ENCODE results near the gene PLEKHO2. TPM values are rescaled to one million over a fixed set of nuclear protein-coding genes. Genes with fewer than 3 reads are reported as not detected.

The PLEKHO2 gene
- total and polyA plus RNA-seq, 2 experiments from 2014 or later: 9.0 to 29.4 TPM

DNA sequence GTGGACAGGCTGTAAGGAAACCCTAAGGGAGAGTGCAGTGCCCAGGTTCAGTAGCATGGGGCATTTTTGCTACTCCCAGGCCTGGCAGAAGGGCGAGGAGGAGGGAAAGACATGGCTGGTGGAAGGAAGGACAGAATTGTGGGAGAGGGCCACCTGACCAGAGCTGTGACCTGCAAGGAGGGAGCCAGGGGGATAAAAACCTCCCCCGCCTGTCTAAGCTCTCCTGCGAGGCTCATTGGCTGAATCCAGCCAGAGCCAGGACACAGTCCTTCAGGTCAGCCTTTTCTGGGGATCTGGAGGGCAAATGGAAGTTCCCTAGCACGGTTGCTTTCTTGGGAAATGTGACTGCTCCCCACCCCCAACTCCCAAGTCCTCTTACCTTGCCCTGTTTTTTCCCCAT lies 56.7 kb downstream of the PLEKHO2 start (continued):
- TF ChIP-seq, protein P1, sequence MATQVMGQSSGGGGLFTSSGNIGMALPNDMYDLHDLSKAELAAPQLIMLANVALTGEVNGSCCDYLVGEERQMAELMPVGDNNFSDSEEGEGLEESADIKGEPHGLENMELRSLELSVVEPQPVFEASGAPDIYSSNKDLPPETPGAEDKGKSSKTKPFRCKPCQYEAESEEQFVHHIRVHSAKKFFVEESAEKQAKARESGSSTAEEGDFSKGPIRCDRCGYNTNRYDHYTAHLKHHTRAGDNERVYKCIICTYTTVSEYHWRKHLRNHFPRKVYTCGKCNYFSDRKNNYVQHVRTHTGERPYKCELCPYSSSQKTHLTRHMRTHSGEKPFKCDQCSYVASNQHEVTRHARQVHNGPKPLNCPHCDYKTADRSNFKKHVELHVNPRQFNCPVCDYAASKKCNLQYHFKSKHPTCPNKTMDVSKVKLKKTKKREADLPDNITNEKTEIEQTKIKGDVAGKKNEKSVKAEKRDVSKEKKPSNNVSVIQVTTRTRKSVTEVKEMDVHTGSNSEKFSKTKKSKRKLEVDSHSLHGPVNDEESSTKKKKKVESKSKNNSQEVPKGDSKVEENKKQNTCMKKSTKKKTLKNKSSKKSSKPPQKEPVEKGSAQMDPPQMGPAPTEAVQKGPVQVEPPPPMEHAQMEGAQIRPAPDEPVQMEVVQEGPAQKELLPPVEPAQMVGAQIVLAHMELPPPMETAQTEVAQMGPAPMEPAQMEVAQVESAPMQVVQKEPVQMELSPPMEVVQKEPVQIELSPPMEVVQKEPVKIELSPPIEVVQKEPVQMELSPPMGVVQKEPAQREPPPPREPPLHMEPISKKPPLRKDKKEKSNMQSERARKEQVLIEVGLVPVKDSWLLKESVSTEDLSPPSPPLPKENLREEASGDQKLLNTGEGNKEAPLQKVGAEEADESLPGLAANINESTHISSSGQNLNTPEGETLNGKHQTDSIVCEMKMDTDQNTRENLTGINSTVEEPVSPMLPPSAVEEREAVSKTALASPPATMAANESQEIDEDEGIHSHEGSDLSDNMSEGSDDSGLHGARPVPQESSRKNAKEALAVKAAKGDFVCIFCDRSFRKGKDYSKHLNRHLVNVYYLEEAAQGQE (IDR thresholded peaks at IDR 0.05; ENCODE audit: unreplicated experiment): no peak
- TF ChIP-seq EZH2phosphoT487 (IDR thresholded peaks at IDR 0.05; ENCODE audit: unreplicated experiment): no peak
- TF ChIP-seq, protein P2, sequence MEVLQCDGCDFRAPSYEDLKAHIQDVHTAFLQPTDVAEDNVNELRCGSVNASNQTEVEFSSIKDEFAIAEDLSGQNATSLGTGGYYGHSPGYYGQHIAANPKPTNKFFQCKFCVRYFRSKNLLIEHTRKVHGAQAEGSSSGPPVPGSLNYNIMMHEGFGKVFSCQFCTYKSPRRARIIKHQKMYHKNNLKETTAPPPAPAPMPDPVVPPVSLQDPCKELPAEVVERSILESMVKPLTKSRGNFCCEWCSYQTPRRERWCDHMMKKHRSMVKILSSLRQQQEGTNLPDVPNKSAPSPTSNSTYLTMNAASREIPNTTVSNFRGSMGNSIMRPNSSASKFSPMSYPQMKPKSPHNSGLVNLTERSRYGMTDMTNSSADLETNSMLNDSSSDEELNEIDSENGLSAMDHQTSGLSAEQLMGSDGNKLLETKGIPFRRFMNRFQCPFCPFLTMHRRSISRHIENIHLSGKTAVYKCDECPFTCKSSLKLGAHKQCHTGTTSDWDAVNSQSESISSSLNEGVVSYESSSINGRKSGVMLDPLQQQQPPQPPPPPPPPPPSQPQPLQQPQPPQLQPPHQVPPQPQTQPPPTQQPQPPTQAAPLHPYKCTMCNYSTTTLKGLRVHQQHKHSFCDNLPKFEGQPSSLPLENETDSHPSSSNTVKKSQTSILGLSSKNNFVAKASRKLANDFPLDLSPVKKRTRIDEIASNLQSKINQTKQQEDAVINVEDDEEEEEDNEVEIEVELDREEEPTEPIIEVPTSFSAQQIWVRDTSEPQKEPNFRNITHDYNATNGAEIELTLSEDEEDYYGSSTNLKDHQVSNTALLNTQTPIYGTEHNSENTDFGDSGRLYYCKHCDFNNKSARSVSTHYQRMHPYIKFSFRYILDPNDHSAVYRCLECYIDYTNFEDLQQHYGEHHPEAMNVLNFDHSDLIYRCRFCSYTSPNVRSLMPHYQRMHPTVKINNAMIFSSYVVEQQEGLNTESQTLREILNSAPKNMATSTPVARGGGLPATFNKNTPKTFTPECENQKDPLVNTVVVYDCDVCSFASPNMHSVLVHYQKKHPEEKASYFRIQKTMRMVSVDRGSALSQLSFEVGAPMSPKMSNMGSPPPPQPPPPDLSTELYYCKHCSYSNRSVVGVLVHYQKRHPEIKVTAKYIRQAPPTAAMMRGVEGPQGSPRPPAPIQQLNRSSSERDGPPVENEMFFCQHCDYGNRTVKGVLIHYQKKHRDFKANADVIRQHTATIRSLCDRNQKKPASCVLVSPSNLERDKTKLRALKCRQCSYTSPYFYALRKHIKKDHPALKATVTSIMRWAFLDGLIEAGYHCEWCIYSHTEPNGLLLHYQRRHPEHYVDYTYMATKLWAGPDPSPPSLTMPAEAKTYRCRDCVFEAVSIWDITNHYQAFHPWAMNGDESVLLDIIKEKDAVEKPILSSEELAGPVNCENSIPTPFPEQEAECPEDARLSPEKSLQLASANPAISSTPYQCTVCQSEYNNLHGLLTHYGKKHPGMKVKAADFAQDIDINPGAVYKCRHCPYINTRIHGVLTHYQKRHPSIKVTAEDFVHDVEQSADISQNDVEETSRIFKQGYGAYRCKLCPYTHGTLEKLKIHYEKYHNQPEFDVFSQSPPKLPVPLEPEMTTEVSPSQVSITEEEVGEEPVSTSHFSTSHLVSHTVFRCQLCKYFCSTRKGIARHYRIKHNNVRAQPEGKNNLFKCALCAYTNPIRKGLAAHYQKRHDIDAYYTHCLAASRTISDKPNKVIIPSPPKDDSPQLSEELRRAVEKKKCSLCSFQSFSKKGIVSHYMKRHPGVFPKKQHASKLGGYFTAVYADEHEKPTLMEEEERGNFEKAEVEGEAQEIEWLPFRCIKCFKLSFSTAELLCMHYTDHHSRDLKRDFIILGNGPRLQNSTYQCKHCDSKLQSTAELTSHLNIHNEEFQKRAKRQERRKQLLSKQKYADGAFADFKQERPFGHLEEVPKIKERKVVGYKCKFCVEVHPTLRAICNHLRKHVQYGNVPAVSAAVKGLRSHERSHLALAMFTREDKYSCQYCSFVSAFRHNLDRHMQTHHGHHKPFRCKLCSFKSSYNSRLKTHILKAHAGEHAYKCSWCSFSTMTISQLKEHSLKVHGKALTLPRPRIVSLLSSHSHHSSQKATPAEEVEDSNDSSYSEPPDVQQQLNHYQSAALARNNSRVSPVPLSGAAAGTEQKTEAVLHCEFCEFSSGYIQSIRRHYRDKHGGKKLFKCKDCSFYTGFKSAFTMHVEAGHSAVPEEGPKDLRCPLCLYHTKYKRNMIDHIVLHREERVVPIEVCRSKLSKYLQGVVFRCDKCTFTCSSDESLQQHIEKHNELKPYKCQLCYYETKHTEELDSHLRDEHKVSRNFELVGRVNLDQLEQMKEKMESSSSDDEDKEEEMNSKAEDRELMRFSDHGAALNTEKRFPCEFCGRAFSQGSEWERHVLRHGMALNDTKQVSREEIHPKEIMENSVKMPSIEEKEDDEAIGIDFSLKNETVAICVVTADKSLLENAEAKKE (CRISPR knock-in tag; IDR thresholded peaks at IDR 0.05): no peak
- TF ChIP-seq STAT1 (IDR thresholded peaks at IDR 0.05; ENCODE audit: unreplicated experiment): no peak

DNA sequence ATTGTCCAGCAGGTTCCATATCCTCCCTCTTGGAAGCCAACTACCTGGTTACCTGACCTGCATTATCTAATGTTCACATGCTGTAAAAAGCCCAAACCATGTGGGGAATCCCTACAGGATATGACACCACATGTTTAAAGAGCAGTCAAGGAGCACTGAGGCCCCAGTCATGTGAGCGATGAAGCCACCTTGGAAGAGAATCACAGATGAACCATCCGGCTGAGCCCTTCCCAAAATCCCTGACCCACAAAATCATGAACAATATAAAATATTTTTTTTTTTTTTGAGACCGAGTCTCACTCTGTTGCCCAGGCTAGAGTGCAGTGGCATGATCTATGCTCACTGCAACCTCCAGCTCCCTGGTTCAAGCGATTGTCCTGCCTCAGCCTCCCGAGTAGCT lies 59.4 kb downstream of the PLEKHO2 start:
- peaks cover 4% of the 10 kb centered on the region for H3F3A ChIP-seq (replicated peaks; ENCODE audit: low read depth)
- no peak overlapping the region for H2AFZ ChIP-seq
- ATAC-seq (no peak), DNase-seq (ENCODE audit: low spot score) (no peak)
- Mint-ChIP-seq H3K4me3 (no peak overlapping the region), H3K27me3 (ENCODE audit: insufficient read depth, low read depth, poor library complexity) (peaks cover 18% of the 10 kb centered on the region), H3K27ac (no peak overlapping the region), H3K9me3 (peaks cover 26% of the 10 kb centered on the region), H3K4me1 (peaks cover 28% of the 10 kb centered on the region), H3K36me3 (ENCODE audit: low read depth) (peaks cover 21% of the 10 kb centered on the region)
- no peak overlapping the region for H3K4me2 ChIP-seq
- H3K79me2 ChIP-seq (replicated peaks; ENCODE audit: insufficient read depth): no peaks in the 10 kb centered on the region
- no peaks in the 10 kb centered on the region for H3K27me3 ChIP-seq (ENCODE audit: insufficient read depth)
- H3K4me3 ChIP-seq: no peak overlapping the region
- H3K36me3 ChIP-seq (ENCODE audit: insufficient read depth): peaks cover 1% of the 10 kb centered on the region; the same call in 1 of the 2 replicates
- no peaks in the 10 kb centered on the region for H4K20me1 ChIP-seq (replicated peaks; ENCODE audit: insufficient read depth)
- H3K27ac ChIP-seq (ENCODE audit: low read depth): no peak overlapping the region
- no peaks in the 10 kb centered on the region for H3K9me2 ChIP-seq (ENCODE audit: insufficient read depth)
- H3K4me1 ChIP-seq (ENCODE audit: insufficient read depth): peaks cover 11% of the 10 kb centered on the region; the same call in 1 of the 2 replicates
- no peak for TF ChIP-seq STAT1 (IDR thresholded peaks at IDR 0.05; ENCODE audit: unreplicated experiment)
- TF ChIP-seq, protein P3, sequence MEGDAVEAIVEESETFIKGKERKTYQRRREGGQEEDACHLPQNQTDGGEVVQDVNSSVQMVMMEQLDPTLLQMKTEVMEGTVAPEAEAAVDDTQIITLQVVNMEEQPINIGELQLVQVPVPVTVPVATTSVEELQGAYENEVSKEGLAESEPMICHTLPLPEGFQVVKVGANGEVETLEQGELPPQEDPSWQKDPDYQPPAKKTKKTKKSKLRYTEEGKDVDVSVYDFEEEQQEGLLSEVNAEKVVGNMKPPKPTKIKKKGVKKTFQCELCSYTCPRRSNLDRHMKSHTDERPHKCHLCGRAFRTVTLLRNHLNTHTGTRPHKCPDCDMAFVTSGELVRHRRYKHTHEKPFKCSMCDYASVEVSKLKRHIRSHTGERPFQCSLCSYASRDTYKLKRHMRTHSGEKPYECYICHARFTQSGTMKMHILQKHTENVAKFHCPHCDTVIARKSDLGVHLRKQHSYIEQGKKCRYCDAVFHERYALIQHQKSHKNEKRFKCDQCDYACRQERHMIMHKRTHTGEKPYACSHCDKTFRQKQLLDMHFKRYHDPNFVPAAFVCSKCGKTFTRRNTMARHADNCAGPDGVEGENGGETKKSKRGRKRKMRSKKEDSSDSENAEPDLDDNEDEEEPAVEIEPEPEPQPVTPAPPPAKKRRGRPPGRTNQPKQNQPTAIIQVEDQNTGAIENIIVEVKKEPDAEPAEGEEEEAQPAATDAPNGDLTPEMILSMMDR (conservative IDR thresholded peaks at IDR 0.05; ENCODE audit: low read depth in 2 of 2): no peak
